Measurements from ENCODE around the gene PPP4R4.
A peak's percentile ranks its signal among the peaks of the same experiment; 100 is the strongest.

The PPP4R4 gene

DNA sequence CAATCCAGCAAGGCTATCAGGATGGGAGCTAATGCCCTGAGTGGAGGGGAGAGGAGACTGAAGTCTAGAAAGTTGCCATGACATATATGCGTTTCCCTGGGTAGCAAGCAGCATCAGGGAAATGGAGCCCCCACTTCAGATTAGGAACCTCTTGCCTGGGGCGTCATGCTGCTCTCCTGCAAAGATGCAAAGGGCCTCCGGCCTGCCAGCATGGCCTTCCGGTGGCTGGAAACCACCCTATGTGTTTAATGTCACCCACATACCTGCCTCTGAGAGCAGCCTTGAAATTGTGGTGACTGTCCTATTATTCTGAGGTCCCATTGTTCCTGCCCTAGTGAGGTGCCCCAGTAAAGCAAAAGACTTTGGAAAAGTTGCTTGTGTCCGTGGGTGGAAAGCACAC is 34.7 kb upstream of the PPP4R4 start:
- Histone ChIP-seq H3K4me3 (ENCODE audit: low read depth in 1 of 2, low read length in 1 of 2) (no peak overlapping the region), H3K36me3 (no peaks in the 10 kb centered on the region), H3K27ac (no peak overlapping the region), H3K9me3 (no peaks in the 10 kb centered on the region), H3K4me1 (ENCODE audit: control insufficient read depth in 1 of 2, insufficient read depth in 1 of 2, low read depth in 1 of 2, low read length in 1 of 2) (peaks cover under 1 to 1% of the 10 kb centered on the region in 2 experiments), H3K27me3 (peaks cover 19% of the 10 kb centered on the region)
- TF ChIP-seq, protein P1, sequence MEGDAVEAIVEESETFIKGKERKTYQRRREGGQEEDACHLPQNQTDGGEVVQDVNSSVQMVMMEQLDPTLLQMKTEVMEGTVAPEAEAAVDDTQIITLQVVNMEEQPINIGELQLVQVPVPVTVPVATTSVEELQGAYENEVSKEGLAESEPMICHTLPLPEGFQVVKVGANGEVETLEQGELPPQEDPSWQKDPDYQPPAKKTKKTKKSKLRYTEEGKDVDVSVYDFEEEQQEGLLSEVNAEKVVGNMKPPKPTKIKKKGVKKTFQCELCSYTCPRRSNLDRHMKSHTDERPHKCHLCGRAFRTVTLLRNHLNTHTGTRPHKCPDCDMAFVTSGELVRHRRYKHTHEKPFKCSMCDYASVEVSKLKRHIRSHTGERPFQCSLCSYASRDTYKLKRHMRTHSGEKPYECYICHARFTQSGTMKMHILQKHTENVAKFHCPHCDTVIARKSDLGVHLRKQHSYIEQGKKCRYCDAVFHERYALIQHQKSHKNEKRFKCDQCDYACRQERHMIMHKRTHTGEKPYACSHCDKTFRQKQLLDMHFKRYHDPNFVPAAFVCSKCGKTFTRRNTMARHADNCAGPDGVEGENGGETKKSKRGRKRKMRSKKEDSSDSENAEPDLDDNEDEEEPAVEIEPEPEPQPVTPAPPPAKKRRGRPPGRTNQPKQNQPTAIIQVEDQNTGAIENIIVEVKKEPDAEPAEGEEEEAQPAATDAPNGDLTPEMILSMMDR (IDR thresholded peaks at IDR 0.05) = no peak

DNA sequence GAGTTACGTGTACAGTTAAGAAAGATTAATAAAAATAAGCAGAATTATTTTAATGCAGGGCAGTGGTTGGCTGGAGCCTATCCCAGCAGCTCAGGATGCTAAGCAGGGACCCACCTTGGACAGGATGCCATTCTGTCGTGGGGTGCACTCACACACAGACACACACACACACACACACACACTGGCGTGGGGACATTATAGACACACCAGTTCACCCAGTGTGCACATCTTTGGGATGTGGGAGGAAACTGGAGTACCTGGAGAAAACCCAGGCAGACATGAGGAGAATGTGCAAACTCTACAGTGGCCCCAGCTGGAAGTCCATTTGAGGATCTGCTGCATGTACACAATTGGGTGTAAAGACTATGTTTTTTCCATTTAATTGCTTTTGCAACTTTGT is 31.9 kb upstream of the PPP4R4 start:
- Histone ChIP-seq H3K4me1 (ENCODE audit: control insufficient read depth in 1 of 2, insufficient read depth in 1 of 2, low read depth in 1 of 2, low read length in 1 of 2) (peaks cover 12 to 18% of the 10 kb centered on the region in 2 experiments), H3K27me3 (peaks cover under 1% of the 10 kb centered on the region), H3K9me3 (no peaks in the 10 kb centered on the region), H3K36me3 (no peaks in the 10 kb centered on the region), H3K4me3 (ENCODE audit: low read depth in 1 of 2, low read length in 1 of 2) (no peak overlapping the region), H3K27ac (no peak overlapping the region)
- TF ChIP-seq, protein P1 (IDR thresholded peaks at IDR 0.05) = no peak

DNA sequence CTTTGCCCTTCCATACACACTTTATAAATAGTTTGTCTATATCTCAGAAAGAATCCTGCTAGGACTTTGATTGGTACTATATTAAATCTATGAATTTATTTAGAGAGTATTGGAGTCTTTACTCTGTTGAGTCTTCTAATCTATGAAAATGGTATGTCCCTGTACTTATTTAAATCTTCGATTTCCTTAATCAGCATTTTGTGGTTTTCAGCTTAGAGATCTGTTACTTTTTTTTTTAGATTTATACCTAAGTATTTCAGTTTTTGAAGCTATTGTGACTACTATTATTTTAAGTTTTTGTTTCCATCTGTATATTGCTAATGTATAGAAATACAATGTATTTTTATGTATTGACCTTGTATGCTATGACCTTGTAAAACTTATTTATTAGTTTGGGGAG is 31.3 kb upstream of the PPP4R4 start:
- peaks cover 12 to 18% of the 10 kb centered on the region in 2 experiments for H3K4me1 ChIP-seq (ENCODE audit: control insufficient read depth in 1 of 2, insufficient read depth in 1 of 2, low read depth in 1 of 2, low read length in 1 of 2)
- H3K27ac ChIP-seq = no peak overlapping the region
- H3K9me3 ChIP-seq = no peaks in the 10 kb centered on the region
- TF ChIP-seq, protein P1 (IDR thresholded peaks at IDR 0.05) = no peak
- no peaks in the 10 kb centered on the region for H3K36me3 ChIP-seq
- H3K27me3 ChIP-seq = no peaks in the 10 kb centered on the region
- no peak overlapping the region for H3K4me3 ChIP-seq (ENCODE audit: low read depth in 1 of 2, low read length in 1 of 2)

DNA sequence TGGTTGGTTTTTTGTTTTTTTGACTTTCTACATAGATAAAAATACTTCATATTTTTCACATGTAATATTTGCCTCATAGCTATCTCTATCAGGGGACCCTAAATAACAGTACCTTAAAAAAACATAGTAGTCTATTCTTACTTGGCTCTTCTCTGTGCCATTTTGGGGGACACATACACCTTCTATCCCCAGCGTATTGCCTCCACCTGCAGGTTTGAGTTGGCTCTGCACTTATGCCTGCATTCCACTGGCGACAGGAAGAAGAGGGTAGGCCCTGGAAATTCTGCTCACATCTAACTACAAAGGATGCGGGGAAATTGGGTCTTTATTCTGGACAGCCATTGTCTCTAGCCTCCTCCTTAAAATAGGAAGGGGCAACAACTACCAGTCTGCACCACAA is 30.9 kb upstream of the PPP4R4 start:
- H3K27me3 ChIP-seq = no peaks in the 10 kb centered on the region
- no peaks in the 10 kb centered on the region for H3K9me3 ChIP-seq
- no peak overlapping the region for H3K4me3 ChIP-seq (ENCODE audit: low read depth in 1 of 2, low read length in 1 of 2)
- no peak overlapping the region for H3K27ac ChIP-seq
- H3K4me1 ChIP-seq (ENCODE audit: control insufficient read depth in 1 of 2, insufficient read depth in 1 of 2, low read depth in 1 of 2, low read length in 1 of 2) = peaks cover 12 to 18% of the 10 kb centered on the region in 2 experiments
- no peaks in the 10 kb centered on the region for H3K36me3 ChIP-seq
- TF ChIP-seq, protein P1 (IDR thresholded peaks at IDR 0.05) = no peak

DNA sequence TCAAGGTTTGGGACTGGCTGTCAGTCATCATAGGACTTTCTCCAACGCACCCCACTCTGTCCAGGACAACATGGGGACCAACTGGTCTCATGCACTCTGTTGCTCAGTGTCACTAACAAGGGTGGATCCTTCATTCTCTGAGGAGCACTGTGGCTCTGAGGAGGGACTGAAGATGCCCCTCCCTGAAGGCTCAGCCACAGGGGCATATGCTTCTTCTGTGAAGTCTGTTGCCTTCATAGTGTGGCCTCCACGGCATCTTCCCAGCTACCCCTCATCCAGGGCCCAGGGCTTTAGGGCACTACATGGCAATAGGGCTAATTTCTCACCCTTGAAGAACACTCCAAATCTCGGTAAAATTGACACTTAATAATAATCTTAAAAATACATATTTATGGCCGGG is 30.4 kb upstream of the PPP4R4 start:
- TF ChIP-seq, protein P1 (IDR thresholded peaks at IDR 0.05) = no peak
- H3K4me1 ChIP-seq (ENCODE audit: control insufficient read depth in 1 of 2, insufficient read depth in 1 of 2, low read depth in 1 of 2, low read length in 1 of 2) = peaks cover 12 to 18% of the 10 kb centered on the region in 2 experiments
- no peaks in the 10 kb centered on the region for H3K9me3 ChIP-seq
- no peak overlapping the region for H3K27ac ChIP-seq
- no peak overlapping the region for H3K4me3 ChIP-seq (ENCODE audit: low read depth in 1 of 2, low read length in 1 of 2)
- H3K36me3 ChIP-seq = no peaks in the 10 kb centered on the region
- H3K27me3 ChIP-seq = no peaks in the 10 kb centered on the region

DNA sequence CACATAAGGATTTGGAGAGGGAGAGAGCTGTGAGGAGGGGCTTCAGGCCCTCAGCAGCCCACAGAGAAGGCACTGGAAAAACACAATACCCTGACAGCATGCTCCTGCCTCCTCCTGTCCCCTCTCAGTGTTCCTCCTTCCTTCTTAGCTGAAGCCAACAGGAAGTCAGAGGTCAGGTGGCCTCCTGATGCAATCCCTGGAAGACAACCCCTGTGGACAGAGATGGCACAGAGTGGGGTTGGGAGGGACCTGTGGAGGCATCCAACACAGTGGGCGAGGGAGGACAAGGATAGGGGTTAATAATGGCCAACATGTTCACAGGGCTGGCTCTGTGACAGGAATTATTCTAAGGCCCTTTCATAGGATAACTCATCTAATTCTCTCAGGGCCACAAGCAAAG is 29.4 kb upstream of the PPP4R4 start:
- Histone ChIP-seq H3K4me3 (ENCODE audit: low read depth in 1 of 2, low read length in 1 of 2) (peak overlapping the region in 1 of 2 experiments; percentile 8), H3K36me3 (no peaks in the 10 kb centered on the region), H3K9me3 (no peaks in the 10 kb centered on the region), H3K27me3 (no peaks in the 10 kb centered on the region), H3K27ac (peak overlapping the region; percentile 71), H3K4me1 (ENCODE audit: control insufficient read depth in 1 of 2, insufficient read depth in 1 of 2, low read depth in 1 of 2, low read length in 1 of 2) (peaks cover 12 to 18% of the 10 kb centered on the region in 2 experiments)
- TF ChIP-seq, protein P1 (IDR thresholded peaks at IDR 0.05) = no peak
